NCI-H526 (cell line): ENCODE results near the gene BNIP1.
A peak's percentile ranks its signal among the peaks of the same experiment; 100 is the strongest.
"Not testable (repeated sequence)": the region's sequence is repeated elsewhere in the genome, so short reads cannot be mapped to it uniquely, and the experiment has no call there.

ENCODE experiments used
- DNase-seq, 2 experiments: peaks; one replicate each; lab custom pipeline; 2025; lab: John Stamatoyannopoulos, UW

BNIP1 gene

GRCh38 chr5:173144200-173145176, at the start of gene BNIP1:
Gene BNIP1, plus strand, starts transcription at chr5:173144531. Its CDS starts 15 bp downstream, at chr5:173144546.
- peak; percentile 86 to 96 for DNase-seq

- no peak for DNase-seq
Observed at GRCh38 chr5:173098787-173099186, 45.5 kb upstream of the BNIP1 start.

GRCh38 chr5:173099461-173099860, 44.9 kb upstream of the BNIP1 start:
- DNase-seq, result no peak

DNA sequence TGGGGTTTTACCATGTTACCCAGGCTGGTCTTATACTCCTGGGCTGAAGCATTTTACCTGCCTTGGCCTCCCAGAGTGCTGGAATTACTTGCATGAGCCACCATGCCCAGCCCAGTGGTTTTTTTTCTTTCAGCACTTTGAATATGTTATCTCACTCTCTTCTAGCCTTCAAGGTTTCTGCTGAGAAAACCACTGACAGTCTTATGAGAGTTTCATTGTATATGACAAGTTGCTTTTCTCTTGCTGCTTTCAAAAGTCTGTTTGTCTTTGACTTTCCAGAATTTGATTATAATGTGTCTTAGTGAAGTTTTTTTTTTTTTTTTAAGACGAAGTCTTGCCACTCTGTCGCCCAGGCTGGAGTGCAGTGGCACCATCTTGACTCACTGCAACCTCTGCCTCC, 43.1 kb upstream of the BNIP1 start:
- DNase-seq, result no peak

GRCh38 chr5:173103411-173103810, 40.9 kb upstream of the BNIP1 start:
- DNase-seq, result no peak

DNA sequence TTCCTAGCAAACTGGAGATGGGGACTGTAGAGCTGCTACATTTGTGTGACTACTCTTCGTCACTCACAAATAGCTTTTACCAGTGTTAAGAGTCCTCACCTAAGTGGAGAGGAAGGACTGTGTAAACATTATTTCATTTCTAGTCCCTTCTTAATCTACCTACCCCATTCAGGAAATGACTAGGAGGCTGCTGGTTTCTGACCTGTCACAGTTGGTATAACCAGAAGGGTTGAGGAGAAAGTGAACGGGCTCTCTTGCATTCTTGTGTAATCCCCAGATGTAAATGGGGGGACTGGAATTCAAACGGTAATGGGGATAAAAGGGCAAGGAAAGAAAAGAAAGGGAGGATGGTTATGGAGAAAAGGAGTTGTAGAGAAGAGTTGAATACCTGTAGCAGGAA, 35.4 kb upstream of the BNIP1 start:
- DNase-seq, result no peak

DNA sequence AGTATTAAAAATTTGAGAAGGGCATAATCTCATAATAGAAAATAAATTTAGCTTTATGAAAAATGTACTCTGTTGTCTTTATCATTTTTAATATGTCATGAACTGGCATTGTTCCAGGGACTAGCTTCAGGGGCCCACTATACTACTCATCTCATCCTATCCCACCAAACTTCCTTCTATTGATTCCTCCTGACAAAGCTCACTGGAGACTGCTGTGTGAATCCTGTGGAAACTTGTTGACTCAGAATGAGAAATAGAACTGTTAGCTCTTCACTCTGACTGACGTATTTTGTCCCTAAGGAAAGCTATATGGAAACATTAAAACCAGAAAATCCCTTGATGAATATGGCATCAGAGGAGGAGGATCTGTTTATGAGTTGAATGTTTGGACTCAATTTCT, 29.8 kb upstream of the BNIP1 start:
- DNase-seq, result no peak

DNA sequence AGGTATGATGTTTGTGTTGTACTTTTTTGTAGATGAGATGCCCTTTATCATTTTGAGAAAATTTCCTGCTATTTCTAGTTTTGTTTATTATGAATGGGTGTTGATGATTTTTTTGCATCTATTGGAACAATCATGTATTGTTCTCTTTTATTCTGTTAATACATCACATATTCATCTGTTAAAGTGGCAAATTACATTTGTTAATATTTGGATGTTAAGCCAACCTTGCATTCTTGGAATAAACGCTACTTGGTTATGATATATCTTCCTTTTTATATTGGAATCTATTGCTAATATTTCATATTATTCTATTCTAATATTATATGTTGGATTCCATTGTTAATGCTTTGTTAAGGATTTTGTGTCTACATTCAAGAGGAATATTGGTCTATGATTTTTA, 24.6 kb upstream of the BNIP1 start:
- DNase-seq, result no peak

DNA sequence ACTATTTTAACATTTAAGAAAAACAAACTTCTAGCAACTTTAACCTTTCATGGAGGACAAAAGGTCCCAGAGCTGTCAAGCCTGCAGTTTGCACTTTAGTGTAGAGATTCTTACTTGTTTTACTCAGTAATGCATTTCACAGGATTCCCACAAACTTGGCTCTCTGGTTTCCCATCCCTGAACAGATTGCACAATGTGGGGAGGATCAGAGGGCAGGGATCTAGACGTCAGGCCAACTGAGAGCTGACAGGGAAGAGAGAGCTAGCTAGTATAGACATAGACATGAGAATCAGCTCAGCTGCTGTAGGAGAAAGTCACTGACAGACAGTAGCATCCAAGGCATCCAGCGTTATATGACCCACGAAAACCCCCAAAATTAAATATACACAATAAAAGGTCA, 20.9 kb upstream of the BNIP1 start:
- DNase-seq, result no peak

DNA sequence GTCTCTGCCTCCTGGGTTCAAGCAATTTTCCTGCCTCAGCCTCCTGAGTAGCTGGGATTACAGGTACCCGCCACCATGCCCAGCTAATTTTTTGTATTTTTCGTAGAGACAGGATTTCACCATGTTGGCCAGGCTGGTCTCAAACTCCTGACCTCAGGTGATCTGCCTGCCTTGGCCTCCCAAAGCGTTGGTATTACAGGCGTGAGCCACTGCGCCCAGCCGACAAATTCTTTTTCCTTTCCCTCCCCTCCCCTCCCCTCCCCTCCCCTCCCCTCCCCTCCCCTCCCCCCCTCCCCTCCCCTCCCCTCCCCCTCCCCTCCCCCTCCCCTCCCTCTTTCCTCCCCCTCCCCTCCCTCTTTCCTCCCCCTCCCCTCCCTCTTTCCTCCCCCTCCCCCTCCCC, 12.2 kb upstream of the BNIP1 start:
- DNase-seq, result not testable (repeated sequence)

DNA sequence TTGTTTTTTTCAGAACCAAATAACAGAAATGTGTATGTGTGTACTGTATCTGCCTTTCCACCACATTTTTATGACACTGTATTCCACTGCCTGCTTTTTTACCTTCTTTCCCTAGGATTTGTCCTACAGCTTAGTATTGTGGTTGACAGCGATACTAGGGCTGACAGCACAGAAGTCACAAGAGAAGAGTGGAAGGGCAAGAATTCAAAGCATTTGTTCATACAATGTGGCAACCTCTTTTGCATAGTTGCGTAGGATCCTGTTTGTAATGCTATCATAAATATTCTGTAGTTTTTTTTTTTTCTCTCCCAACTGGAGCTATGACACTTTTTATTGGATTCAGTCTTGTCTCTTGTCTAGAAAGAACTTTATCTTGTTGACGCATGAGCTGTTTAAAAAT, 5.6 kb upstream of the BNIP1 start:
- peak in 1 of 2 experiments; percentile 31 for DNase-seq

DNA sequence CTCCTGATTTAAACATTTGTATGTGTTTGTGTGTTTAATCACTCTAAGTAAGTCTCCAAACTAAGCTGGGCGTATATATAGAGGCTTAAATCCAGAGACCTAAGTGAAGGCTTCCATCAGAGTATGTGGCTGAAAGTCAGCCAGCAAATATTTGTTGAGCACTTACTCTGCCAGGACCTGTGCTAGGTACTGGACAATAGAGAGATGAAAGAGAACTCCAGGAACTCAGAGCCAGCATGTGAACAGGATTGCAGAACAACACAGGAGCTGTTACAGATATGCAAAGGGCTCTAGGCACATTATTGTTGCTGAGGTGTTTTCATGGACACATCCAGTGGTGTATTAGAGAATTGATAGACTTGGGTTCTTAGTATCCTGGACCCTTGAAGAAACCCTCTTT, 4.7 kb upstream of the BNIP1 start:
- DNase-seq, result peak in 1 of 2 experiments; percentile 7

- DNase-seq, result no peak
Observed at GRCh38 chr5:173140769-173141168, 3.6 kb upstream of the BNIP1 start.

DNA sequence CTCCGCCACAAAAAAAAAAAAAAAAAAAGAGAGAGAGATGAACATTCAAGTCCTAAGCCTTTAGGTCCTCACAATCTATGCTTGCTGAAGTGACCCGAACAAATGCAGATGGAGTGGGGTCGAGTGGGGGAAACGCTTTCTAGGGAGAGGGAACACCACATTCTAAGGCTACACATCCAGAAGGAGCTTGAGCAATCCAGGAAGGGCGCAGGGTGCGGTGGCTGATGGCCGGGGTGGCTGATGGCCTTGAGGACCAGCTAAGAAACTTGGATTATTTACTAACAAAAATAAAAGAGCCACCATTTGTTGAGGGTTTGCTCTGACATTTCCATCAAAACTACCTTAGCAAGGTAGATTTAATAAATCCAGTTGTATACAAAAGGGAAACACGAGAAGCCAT, 764 bp upstream of the BNIP1 start:
- no peak for DNase-seq

DNA sequence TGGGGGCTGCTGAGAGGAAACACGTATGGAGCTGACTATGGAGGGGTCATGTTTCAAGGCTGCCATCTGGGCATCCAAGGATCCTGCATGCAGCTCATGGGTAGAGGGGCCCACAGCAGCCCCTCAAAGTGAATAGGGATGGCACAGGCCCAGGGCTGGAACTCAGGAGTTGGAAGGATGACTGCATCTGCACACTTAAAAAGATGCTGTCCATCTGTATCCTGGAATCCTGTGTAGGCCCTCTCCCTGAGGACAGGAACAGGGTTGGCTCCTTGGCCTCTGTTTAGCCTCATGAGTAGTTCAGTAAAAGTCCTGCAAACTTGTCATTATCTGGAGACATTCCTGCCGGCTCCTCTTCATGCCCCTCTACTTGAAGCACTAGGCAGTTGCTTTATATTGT, 4.0 kb downstream of the BNIP1 start:
- no peak for DNase-seq

- DNase-seq, result no peak
Observed at GRCh38 chr5:173152547-173152946, 8.2 kb downstream of the BNIP1 start.

- DNase-seq, result no peak
Observed at GRCh38 chr5:173153842-173154241, 9.5 kb downstream of the BNIP1 start.

DNA sequence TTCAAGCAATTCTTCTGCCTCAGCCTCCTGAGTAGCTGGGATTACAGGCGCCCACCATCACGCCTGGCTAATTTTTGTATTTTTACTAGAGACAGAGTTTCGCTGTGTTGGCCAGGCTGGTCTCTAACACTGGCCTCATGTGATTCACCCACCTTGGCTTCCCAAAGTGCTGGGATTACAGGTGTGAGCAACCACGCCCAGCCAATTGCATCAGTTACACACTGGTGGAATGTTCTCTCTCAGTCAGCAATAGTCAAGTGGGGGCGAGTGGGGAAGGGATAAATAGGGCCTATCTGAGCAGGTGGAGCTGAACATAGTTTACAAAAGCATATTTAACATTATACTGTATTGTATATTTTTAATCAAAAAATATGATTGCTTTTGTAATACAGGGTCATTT, 10.3 kb downstream of the BNIP1 start:
- DNase-seq, result not testable (repeated sequence)

- DNase-seq, result no peak
Observed at GRCh38 chr5:173155912-173156311, 11.6 kb downstream of the BNIP1 start.

DNA sequence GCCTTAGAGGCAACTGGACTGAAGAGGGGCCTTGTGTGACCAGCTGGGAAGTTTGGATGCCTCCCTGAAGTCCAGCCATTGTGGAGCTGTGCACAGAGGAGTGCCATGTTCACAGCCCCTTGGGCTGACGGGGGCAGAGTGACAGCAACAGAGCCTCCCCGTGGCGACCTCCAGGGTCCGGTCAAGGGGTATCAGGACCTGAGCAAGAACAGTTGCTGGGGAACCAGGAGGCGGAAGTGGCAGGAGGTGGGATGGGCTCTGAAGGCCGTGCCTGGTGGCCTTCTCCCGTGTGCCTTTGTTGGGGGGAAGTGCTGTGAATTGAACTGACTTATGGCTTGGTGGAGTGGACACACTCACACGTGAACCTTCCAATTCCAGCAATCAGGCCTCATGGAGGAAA, 14.0 kb downstream of the BNIP1 start:
- no peak for DNase-seq

DNA sequence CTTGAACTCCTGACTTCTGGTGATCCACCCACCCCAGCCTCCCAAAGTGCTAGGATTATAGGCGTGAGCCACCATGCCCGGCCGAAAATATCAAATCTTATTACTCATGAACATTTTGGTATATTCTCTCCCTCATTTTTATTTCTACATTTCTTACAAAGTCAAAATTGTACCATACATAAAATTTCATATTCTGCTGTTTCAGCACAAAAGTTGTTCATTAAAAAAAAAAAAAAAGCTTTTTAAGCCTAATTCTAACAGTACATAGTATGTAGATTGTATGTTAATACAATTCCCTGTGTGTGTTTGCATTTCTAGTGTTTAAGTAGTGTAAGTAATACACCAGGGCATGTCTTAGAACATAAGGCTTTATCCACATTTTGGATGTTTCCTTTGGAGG, 14.9 kb downstream of the BNIP1 start:
- no peak for DNase-seq

GRCh38 chr5:173161148-173161547, 16.8 kb downstream of the BNIP1 start:
- no peak for DNase-seq

- DNase-seq, result no peak
Observed at GRCh38 chr5:173163219-173163618, 18.9 kb downstream of the BNIP1 start.
